Stimulated activated CD4-positive, alpha-beta T cell treated with anti-CD3 and anti-CD28 coated beads, Interleukin-4, amount 100 ng/mL, for 24 hours (primary cell): ENCODE data around the gene OVAAL.
A peak's percentile ranks its signal among the peaks of the same experiment; 100 is the strongest.
"Not testable (repeated sequence)": the region's sequence is repeated elsewhere in the genome, so short reads cannot be mapped to it uniquely, and the experiment has no call there.

Experiments
- DNase-seq: peaks from one replicate; pipeline ENCODE4 v3.0.0-alpha.2; 2020

The OVAAL gene

DNA sequence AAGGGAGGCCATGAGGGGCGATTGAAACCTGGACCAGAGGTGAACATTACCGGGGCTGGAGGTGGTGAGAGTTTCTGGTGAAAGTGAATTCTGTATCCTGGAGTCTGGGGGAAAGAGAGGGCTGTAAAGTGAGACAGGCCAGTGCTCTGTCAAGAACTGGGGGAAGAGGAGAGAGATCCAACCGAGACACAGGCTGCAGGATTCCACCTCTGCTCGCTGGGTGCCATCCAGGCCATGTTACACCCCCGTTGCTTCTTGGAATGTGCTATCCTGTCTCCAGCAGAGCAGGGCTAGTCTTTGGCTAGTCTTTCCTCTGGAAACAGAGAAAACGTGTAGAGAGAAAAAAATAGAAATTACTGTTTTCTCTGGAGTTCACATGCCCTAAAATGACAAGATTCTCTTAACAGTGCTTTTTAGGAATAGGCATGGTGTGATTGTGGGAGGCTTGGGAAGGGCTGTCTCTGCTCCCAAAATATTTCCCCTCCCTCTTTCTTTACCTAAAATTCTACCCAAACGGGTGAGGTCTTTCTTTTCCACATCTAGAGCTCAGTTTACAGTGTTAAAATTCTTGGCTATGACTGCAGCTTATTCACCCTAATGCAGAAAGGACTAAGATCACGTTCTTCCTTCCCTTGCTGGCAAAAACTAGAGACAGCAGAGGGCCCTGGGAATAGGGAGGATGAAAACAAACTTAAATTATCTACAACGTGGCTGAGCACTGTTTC lies 16.5 kb upstream of the OVAAL start:
- no peak for DNase-seq

DNA sequence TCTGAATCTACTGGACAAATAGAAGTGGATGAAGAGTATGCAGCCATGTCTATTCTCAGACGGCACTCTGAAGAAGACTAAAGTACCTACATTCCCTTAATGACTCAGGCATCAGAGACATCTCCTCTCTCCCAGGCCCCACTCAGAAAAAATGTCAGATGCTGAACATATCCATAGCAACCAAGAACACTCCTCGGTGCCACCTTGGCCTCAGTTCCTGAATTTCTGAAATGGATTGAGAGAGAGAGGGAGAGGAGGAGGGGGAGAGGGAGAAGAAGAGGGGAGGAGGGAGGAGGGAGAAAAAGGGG lies 16.0 kb upstream of the OVAAL start:
- no peak for DNase-seq

DNA sequence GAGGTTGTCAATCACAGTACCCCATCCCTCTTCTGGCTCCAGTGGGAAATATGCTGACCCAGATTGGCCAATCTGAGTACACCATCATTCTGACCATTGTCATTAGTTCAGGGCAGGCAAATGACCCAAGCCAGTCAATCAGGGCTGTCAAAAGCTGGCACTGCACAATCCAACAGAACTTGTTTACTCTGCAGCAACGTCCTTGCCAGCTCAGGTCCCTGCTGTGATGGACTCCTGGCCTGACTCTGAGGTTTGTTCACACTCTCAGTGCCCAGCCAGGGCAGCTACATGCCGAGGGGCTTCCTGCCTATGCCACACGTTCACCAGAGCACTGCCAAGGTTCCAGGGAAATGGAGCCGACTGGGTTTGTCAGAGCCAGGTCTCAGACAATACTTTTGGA lies 14.7 kb upstream of the OVAAL start:
- DNase-seq, result no peak

DNA sequence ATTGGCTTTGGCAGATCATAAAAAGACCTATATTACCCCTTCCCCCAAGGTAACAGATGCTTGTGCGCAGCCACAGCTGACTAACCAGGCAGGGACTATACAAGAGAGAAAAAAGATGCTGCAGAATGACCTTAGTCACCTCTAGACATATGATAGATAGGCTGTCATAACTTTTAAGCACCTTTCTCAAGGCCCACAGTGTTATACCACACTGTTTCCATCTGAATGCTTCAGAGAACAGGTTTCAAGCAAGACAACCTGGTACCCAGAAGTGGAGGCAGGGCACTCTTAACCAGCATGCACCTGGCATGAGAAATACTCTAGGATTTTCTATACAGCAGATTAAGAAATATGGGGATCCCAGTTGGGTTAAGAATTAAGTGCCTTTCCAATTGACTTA lies 12.8 kb upstream of the OVAAL start:
- DNase-seq, result no peak

DNA sequence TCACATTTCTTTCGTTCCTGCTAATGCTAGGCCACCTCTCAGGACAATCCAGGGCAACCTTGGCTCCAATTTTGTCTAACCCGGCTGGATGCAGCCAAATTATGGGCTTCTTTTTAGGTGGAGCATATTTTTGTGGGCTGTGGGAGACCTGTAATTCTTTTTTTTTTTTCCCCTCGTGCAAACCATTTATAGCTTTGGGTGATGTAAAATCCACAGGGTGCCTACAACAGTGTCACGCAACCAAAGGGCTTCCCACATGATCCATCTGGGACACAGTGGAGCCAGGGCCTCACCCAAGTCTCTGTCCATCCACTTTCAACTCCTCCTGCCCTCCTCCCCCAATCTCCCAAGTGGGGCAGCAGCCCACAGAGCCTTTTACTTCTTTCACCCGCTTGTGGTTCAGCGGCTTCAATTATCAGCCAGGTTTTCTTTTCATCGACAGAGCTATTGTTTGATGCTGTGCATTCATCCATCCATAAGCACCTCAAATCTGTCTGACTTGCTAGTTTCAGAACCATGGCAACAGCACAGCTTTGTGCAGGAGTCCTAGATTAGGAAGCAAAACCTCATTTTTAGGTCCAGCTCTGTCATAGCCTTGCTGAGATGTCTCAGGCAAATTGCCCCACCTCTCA lies 10.0 kb upstream of the OVAAL start:
- DNase-seq, result no peak

DNA sequence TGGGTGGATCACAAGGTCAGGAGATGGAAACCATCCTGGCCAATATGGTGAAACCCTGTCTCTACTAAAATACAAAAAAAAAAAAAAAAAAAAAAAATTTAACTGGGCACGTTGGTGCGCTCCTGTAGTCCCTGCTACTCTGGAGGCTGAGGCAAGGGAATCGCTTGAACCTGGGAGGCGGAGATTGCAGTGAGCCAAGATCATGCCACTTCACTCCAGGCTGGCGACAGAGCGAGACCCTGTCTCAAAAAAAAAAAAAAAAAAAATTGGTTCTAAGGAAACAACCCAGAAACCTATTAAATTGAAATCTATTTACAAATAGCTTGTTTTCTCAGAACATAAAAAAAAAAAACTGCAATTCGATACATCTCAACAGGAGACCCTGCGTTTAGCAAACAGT lies 9.0 kb upstream of the OVAAL start:
- not testable (repeated sequence) for DNase-seq

DNA sequence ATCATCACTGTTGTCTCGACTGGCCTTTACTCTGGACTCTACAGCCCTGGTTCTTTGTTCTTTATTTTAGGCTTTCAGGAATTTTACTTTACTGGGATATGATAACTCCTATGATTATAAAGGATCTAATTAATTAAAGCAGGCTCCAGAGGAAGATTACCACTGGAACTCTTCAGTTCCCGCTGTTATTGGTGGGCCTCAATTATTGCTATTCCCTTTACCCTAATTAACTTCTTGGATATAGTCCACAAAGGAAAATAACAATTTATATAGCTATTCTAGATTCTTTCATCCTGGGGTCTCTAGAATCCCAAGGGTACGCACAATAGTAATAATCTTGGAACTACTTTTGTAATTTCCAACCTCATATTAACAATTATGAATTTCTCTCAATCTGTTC lies 8.5 kb upstream of the OVAAL start:
- DNase-seq, result no peak

DNA sequence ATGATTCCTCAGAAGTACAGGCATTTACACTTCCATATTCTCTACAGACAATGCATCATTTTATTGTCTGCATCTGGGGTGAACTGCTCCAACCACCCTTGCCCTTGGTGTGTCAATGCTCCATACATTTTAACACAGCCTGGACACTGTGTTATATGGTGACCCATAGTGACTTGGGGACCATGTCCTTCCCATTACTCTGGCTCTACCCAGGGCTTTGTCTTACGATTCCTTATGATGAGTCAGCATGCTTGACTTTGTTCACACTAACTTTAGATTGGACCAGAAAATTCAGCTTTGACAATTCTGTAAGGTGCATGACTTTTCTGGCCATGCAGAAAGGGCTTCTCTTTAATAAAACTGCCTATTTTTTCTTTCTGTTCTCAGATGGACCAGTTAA lies 6.8 kb upstream of the OVAAL start:
- DNase-seq, result no peak

DNA sequence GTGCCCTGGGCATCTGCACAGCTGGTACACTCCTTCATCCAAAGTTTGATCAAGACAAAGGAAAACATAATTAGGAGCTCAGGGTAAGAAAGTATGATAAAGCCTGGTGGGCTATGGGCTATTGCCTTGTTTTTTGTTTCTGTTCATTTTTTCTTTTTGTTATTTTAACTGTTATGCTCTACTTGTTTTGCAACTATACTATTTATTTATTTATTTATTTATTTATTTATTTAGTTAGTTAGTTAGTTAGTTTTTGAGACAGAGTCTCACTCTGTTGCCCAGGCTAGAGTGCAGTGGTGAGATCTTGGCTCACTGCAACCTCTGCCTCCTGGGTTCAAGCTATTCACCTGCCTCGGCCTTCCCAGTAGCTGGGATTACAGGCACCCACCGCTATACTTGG lies 5.7 kb upstream of the OVAAL start:
- DNase-seq, result not testable (repeated sequence)

DNA sequence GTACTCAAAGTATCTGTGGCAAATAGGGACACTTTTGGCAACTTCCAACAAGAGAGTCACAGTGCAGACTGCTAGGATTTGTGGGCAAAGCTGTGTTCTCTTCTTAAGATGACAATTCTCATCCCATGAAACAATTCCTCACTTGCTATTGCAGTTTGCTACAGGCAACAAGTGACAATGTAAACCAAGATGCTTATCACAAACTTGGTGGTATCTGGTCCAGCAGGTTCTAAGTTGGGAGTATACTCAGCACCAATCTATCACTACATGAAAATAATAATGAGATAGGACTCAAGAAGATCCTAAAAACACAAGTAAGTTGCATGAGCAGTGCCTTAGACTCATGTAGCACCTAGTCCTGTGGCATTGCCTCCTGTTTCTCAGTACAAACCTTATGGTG lies 3.4 kb upstream of the OVAAL start:
- no peak for DNase-seq

DNA sequence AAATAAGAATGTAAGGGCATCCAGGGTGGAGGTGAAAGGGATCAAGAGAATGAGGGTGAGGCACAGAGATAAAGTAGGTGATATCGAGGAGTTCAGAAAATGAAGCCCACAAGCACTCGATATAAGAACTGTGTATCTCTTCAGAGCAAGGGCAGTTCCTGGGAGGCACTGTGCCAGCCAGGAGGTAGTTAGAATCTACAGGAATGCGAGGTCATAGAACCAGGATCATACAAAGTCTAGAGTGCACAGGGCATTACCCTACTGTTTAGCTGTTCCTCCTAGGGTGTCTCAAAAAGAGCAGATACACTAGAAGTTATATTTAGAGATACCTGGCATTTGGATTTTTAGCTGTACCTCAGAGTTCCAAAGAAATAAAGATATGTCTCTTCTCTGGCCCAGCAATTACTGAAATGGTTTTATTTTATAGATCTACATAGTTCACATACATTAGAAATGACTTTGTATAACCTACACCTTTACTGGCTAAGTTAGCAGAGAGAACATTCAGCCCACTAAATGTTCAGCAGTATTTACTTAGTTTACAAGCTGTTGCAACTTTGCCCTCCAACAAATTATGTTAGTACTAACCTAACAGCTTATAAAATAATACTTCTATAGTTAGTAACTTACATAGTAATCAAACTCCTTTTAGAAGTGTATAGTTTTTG lies 1.6 kb downstream of the OVAAL start:
- no peak for DNase-seq

DNA sequence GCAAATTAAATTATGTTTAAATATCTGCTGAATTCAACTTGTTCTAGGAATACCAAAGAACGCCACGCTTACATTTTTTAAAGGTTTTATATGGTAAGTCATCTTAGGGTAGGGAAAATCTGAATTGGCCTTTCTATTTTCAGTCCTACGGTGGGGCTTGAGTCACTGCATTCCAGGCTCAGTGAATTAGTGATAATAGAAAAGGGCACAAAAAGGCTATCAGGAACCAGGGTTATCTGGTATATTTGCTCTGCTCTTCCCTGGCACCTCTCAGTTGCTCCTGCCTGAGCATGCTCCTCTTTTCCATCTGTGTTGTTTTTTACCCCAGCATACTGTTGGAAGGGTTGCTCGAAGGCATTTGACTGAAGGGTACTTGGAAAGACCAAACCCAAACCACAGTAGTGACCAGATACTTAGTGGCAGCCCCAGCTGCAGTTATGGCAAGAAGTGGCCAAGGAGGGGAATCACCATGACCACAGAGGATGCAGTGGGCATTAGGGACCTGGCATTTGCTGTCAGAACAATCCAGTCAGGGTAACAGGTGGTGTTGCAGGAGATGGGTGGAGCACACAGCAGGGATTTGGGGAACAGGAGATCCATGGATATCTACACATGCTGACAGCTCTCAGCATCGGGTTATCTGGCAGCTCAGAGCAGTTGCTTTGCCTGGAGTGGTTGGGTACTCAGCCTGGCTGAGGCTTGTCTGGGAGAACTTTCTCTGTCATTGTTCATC lies 2.3 kb downstream of the OVAAL start:
- DNase-seq, result no peak

DNA sequence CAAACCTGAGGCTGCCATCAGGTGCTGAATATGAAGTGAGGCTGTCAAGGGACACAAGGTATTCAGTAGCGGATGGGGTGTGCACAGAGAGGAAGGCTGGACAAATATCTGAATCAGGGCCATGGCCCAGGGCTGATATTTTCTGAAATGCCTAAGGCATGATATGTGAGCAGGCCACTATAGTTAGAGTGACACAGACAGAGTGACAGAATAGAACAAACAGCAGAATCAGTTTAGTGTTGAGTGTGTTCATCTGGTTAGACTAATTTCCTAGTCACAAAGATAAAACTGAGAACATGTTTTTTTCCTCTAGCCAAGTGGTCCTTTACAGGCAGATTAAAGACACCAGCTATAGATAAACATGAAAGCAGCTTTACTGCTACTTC lies 3.9 kb downstream of the OVAAL start:
- DNase-seq, result no peak

DNA sequence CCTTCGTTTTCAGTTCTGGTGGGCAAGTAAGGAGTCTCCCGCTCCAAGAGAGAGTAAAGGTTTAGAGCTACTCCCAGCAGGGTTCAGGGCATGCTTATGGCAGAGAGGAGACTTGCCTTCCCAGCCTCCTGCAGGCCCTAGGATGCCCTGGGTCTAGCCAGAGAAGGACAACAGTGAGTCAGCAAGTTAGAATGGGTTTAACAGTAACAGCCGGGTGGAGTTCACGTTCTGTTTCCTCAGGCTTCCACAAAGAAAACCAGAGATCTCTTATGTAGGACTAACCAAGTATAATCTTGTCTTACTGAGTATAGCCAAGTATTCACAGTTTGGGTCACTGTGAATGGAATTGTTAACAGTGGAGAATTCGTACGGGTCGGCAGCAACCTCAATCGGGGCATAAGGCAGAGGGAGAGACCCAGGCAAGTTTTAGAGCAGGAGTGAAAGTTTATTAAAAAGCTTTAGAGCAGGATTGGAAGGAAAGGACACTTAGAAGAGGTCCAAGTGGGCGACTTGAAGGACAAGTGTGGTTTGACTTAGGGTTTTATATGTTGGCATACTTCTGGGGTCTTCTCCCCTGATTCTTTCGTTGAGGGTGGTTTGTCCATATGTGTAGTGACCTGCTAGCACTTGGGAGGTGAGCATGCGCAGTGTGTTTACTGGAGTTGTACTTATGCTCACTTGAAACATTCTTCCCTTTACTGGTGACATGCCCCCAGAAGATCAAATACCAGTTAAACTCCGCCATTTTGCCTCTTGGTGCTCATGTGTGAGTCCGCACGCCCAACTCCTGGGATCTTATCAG lies 4.5 kb downstream of the OVAAL start:
- DNase-seq, result no peak

DNA sequence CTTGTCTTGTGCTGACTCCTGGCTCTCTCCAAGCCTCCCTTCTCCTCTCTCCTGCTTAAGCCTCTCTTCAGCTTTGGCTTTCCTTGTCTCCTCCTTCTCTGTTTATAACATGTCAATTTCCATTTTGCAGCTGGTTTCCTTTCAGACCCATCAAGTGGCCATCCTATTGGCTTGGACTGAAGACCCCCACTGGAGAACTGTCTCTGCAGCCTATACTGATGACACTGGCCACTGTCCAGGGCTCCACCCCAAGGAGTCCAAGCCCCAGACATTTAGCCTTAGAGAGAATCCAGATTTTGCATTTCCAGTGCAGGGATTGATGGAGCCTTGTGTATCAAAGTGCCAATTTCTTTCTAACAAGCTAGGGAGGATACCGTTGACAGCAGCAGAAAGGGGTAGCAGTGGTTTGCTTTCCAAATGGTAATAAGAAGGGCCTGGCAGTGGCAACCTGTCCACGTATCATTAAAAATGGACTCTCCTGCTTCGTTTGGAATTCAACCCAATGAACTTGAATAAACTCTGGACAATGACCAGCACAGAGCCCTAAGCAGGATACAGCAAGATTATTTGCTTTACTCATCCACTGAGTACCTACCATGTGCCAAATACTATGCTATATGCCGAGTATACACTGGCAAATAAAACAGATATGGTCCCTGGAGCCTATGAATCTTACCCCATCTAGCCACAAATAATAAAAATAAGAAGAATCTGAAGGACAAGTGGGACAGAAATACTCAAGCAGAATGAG lies 6.5 kb downstream of the OVAAL start:
- DNase-seq, result no peak

DNA sequence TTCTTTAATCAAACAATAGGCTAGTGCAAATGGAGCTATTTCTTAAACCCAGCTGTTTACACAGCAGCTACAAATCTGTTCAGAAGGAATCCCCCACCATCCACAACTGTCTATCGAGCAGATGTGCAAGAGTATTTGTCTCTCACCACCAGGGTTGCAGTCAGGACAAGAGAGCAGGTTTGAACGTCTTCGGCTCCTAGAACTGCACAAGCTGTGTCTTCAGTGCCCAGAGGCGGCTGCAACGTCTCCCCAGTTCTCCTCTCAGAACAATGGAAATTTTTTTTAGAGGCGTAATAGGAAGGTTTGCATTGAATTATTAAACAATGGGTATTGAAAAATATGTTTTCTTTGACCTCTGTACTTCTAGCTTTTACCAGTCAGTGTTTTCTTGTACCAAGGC lies 7.3 kb downstream of the OVAAL start:
- DNase-seq, result no peak

DNA sequence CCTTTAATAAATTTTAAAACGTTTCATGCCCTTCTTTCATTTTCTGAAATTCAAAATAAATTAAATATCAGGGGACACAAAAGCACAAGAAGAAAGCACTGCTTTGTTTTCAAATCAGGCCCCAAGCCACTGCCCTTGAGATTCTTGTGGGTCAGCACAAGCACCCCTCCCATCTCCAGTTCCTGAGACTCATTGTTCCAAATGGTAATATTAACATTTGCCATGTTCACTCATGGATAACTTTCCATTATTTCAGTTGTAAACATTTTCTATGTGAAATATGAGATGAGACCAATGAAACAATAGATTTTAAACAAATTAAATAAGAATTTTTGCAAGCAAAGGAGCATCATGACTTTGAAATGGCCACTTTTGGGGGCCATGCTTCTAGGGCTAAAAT lies 7.7 kb downstream of the OVAAL start:
- no peak for DNase-seq

DNA sequence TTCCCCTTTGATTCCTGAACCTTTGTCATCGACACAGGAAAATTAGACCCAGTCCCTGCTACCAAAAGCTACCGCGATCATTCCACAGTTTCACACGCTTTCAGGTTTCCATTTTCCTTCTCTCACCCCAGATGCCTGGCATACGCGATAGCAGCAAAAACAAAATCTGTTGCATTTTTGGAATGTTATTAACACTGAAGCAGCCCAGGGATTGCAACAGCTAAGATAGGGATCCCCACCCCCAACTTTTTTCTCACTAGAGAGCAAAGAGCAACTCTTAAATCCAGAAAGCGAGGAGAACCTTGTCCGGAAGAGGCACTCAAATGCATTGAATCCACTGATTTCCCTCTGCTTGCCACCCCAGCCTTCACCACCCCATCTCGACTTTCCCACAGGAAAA lies 8.9 kb downstream of the OVAAL start:
- DNase-seq, result no peak

DNA sequence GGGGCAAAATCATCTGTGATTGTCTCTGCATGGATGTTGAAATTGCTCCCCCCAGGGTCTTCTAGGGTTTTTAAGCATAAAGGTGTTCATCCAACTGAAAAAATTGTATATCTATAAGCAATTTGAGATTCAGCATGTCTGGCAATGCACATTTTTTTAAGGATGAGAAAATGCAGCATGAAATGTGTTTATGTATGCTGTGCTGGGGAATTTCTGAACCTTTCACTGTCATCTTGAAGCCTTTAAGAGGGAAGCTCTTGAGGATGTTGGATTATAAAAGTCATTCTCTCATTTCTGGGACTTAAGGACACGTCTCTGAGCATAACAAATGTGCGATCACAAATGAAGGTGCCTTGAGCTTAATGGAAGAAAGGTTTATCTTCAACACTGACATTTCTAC lies 9.4 kb downstream of the OVAAL start:
- DNase-seq, result no peak

DNA sequence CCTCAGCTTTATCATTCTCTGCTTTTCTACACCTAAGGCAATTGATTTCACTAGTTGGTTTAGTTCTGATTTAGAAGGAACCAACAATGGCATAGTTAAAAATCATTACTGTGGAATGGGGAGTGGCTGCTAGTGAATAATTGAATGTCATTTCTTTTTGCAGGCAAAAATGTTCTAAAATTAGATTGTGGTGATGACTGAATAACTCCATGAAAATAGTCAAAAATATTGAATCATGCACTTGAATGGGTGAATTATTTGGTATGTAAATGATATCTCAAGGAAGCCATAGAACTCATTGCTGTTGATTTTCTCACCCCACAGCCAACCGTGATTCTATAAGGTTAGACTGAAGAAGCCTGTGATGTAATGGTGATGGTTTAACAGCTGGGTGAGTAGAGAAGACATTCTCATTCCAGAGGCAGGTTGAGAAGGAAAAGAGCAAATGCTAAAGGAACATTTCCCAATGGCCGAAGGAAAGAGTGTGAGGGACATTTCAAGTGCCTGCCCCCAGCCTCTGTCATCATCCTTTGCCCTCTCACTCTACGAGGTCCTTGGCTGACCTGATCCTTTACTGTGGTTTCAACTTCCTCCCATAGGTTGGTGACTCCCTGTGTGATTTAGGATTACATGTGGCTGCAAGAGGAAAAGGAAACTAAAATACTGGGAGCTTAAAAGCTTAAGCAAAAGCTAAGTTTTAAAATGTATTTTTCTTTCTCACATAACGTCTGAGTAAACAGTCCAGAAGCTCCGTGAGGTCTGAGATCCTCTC lies 12.5 kb downstream of the OVAAL start:
- no peak for DNase-seq

DNA sequence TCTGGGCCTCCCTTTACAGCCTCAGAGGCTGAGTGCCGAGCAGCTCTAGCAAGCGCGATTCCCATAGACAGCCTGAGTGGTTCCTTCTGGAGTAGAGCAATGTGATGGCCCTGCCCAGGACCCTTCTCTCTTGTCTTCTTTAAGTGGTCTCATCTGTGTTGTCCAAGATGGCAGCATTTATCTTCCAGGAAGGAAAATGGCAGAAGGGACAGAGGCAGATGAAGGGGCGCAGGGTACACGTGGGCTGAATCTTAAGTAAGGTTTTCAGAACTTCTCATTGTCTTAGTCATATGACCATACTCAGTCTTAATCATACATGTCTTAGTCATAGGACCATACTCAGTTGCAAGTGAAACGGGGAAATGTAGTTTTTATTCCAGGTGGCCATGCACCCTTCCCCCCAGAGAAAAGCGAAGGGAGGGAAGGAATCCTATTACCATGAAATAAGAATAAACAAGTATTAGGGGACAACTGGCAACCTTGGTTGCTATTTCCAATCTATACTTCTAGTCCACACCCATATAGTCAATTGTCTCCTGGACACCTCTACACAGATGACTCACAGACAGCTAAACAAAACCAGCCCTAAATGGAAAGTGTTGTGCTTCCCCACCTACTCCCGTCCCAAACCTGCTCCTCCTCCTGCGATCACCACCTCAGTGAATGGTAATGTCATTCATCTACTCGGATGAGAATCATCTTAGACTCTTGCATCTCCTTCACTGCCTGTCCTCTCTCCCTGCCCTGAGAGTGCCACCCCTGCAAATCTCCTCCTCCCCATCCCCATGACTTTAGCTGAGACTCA lies 13.3 kb downstream of the OVAAL start:
- peak; percentile 67 for DNase-seq
